ENCODE results near the gene AMMECR1L. TPM values are rescaled to one million over a fixed set of nuclear protein-coding genes. Genes with fewer than 3 reads are reported as not detected.
"Not testable (repeated sequence)": the region's sequence is repeated elsewhere in the genome, so short reads cannot be mapped to it uniquely, and the experiment has no call there.

Gene AMMECR1L
- total RNA-seq, 4 donors from 2014 or later = 5.4 to 20.4 (median 13.7) TPM

- H3K4me1 ChIP-seq = no peaks in the 10 kb centered on the region
- H3K9me3 ChIP-seq = no peaks in the 10 kb centered on the region
- intact Hi-C loops (cut with DNase I; ENCODE audit: low total_unique reads) = no loop called here
- DNase-seq = no peak
- no peak overlapping the region for H3K4me3 ChIP-seq
- TF ChIP-seq CTCF (IDR thresholded peaks at IDR 0.05) (no peak), POLR2A (IDR thresholded peaks at IDR 0.05) (no peak)
- no peaks in the 10 kb centered on the region for H3K27me3 ChIP-seq
- no peak overlapping the region for H3K27ac ChIP-seq
- no peaks in the 10 kb centered on the region for H3K36me3 ChIP-seq
These were observed 44.9 kb downstream of the AMMECR1L start for GRCh38 chr2:127840893-127841292.

DNA sequence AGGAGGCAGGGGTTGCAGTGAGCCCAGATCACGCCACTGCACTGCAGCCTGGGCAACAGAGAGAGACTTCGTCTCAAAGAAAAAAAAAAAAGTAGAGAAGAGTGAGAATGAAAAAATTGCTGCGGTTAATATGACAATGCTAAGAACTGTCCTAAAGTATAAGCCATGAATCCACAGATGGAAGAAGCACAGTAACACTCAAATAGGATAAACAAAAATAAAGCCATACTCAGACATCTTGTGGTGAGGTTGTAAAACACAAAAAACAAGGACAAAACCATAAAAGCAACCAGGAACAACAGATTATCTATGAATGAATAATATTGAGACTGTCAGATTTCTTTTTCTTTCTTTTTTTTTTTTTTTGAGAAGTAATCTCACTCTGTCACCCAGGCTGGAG, 50.8 kb downstream of the AMMECR1L start:
- H3K9me3 ChIP-seq = no peaks in the 10 kb centered on the region
- DNase-seq = no peak
- H3K36me3 ChIP-seq = no peaks in the 10 kb centered on the region
- no peak overlapping the region for H3K4me3 ChIP-seq
- no peak for TF ChIP-seq POLR2A (IDR thresholded peaks at IDR 0.05)
- TF ChIP-seq CTCF (IDR thresholded peaks at IDR 0.05) = no peak
- H3K4me1 ChIP-seq = no peaks in the 10 kb centered on the region
- no peak overlapping the region for H3K27ac ChIP-seq
- H3K27me3 ChIP-seq = no peaks in the 10 kb centered on the region
- intact Hi-C loops (cut with DNase I; ENCODE audit: low total_unique reads) = no loop called here

DNA sequence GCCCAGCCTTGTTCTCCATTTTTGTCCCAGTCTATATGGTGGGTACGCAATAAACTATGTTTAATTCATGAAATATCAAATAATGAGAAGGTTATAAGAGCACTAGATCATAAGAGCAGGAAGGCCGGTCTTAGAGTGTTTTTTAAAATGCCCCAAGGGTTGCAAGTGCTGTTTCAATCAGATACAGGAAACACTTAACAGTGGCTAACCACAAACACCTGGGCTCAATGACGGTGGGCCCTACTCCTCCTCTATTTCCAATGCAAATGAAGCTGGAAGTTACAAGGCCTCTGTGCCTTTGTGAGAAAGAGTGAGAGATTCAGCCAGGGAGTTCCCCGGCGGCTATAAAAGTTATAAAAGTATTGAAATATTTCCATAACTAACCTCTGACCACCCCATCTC, 55.9 kb downstream of the AMMECR1L start:
- Histone ChIP-seq H3K36me3 (no peaks in the 10 kb centered on the region), H3K4me1 (no peaks in the 10 kb centered on the region), H3K4me3 (no peak overlapping the region), H3K27ac (no peak overlapping the region), H3K9me3 (no peaks in the 10 kb centered on the region), H3K27me3 (no peaks in the 10 kb centered on the region)
- no peak for DNase-seq
- intact Hi-C loops (cut with DNase I; ENCODE audit: low total_unique reads) = no loop called here
- TF ChIP-seq CTCF (IDR thresholded peaks at IDR 0.05) = no peak
- TF ChIP-seq POLR2A (IDR thresholded peaks at IDR 0.05) = no peak

- H3K27me3 ChIP-seq; intact Hi-C loops (cut with DNase I; ENCODE audit: low total_unique reads); H3K4me1 ChIP-seq; DNase-seq; H3K36me3 ChIP-seq; H3K4me3 ChIP-seq; H3K9me3 ChIP-seq; H3K27ac ChIP-seq: not testable (repeated sequence)
These were observed 59.0 kb downstream of the AMMECR1L start for GRCh38 chr2:127826708-127827107.

DNA sequence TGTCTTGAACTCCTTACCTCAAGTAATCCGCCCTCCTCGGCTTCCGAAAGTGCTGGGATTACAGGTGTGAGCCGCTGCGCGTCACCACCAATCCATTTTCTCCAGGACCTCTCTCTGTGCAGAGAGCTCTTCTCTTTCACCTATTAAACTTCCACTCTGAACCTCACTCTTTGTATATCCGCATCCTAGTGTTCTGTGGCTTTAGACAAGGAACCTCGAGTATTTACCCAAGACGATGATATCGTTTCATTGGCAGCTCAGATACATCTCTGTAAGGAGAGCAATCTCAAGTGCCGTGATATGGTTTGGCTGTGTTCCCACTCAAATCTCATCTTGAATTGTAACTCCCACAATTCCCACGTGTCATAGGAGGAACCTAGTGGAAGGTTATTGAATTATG, 59.7 kb downstream of the AMMECR1L start:
- intact Hi-C loops (cut with DNase I; ENCODE audit: low total_unique reads) = no loop called here
- no peaks in the 10 kb centered on the region for H3K9me3 ChIP-seq
- no peak overlapping the region for H3K27ac ChIP-seq
- H3K4me1 ChIP-seq = no peaks in the 10 kb centered on the region
- no peaks in the 10 kb centered on the region for H3K36me3 ChIP-seq
- H3K27me3 ChIP-seq = no peaks in the 10 kb centered on the region
- H3K4me3 ChIP-seq = no peak overlapping the region
- TF ChIP-seq CTCF (IDR thresholded peaks at IDR 0.05) = no peak
- TF ChIP-seq POLR2A (IDR thresholded peaks at IDR 0.05) = no peak
- no peak for DNase-seq

GRCh38 chr2:127820080-127820668, 65.6 kb downstream of the AMMECR1L start:
- no peak for TF ChIP-seq POLR2A (IDR thresholded peaks at IDR 0.05)
- no peaks in the 10 kb centered on the region for H3K27me3 ChIP-seq
- intact Hi-C loops (cut with DNase I; ENCODE audit: low total_unique reads) = no loop called here
- H3K4me3 ChIP-seq = no peak overlapping the region
- H3K9me3 ChIP-seq = no peaks in the 10 kb centered on the region
- no peak for DNase-seq
- H3K4me1 ChIP-seq = no peaks in the 10 kb centered on the region
- no peaks in the 10 kb centered on the region for H3K36me3 ChIP-seq
- no peak overlapping the region for H3K27ac ChIP-seq
